Lower leg skin (tissue), 3 donors: ENCODE results near the gene C2.
"Not testable (repeated sequence)": the region's sequence is repeated elsewhere in the genome, so short reads cannot be mapped to it uniquely, and the experiment has no call there.

Experiments used
- POLR2A ChIP-seq, 2 donors: fragments of 450-650 bp; IDR thresholded peaks; one replicate each; pipeline ENCODE4 v1.6.1; 2016 to 2017; ENCODE audit warnings: antibody characterized with exemption in 2 of 2, mild to moderate bottlenecking in 1 of 2, moderate library complexity in 1 of 2
- TF ChIP-seq, protein P1 (sequence below), 3 donors: fragments of 450-650 bp; IDR thresholded peaks; one replicate each; pipeline ENCODE4 v1.5.1; 2016; ENCODE audit warnings: antibody characterized with exemption in 3 of 3, mild to moderate bottlenecking in 3 of 3, moderate library complexity in 2 of 3

DNA sequence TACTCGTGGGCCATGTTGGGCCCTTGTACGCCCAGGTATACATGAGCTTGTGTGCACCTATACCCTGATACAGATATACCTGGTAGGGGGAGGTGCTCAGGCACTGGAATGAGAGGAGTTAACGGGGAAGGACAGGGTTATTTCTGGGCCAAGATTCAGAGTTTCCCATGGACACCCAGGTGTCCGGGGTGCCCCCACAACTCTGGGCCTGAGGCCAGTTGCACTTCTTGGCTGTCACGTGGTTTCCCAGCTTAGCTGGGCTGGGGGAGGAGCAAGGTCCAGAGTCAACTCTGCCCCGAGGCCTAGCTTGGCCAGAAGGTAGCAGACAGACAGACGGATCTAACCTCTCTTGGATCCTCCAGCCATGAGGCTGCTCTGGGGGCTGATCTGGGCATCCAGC lies 54.2 kb downstream of the C2 start, which contains the start of gene C4A:
- TF ChIP-seq, protein P1, sequence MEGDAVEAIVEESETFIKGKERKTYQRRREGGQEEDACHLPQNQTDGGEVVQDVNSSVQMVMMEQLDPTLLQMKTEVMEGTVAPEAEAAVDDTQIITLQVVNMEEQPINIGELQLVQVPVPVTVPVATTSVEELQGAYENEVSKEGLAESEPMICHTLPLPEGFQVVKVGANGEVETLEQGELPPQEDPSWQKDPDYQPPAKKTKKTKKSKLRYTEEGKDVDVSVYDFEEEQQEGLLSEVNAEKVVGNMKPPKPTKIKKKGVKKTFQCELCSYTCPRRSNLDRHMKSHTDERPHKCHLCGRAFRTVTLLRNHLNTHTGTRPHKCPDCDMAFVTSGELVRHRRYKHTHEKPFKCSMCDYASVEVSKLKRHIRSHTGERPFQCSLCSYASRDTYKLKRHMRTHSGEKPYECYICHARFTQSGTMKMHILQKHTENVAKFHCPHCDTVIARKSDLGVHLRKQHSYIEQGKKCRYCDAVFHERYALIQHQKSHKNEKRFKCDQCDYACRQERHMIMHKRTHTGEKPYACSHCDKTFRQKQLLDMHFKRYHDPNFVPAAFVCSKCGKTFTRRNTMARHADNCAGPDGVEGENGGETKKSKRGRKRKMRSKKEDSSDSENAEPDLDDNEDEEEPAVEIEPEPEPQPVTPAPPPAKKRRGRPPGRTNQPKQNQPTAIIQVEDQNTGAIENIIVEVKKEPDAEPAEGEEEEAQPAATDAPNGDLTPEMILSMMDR (IDR thresholded peaks at IDR 0.05) = not testable (repeated sequence)
- not testable (repeated sequence) for TF ChIP-seq POLR2A (IDR thresholded peaks at IDR 0.05)
